K562 (cell line): ENCODE measurements around the gene TSTD1. TPM values are rescaled to one million over a fixed set of nuclear protein-coding genes. Genes with fewer than 3 reads are reported as not detected.

Source experiments
- ATAC-seq: fragments of 200-7000 bp; cut with Tn5 transposase; 3 replicates; pipeline ENCODE4 v1.9.1; 2020; ENCODE audit warnings: moderate library complexity
- BruUV-seq: library from RNA; stranded (reverse); fragments of 400-500 nt; replicated peaks from 2 replicates; lab custom pipeline; 2021; lab: Mats Ljungman, UMichigan
- CTCF ChIA-PET: fragments of 300-600 bp; formaldehyde crosslinking; extraction: SDS; loops from one replicate; lab custom pipeline; 2021; ENCODE audit warnings: low intra/inter-chr PET ratio; lab: Yijun Ruan, JAX
- POLR2A ChIA-PET: fragments of 300-600, 350-650 bp; sonication (Branson Sonifier 250); formaldehyde crosslinking; extraction: SDS; loops from one replicate; lab custom pipeline; 2021; ENCODE audit warnings: antibody characterized with exemption, inconsistent platforms; lab: Yijun Ruan, JAX
- DNase-seq, 4 experiments: peaks; one replicate each; pipeline versions ENCODE4 v3.0.0 to v3.0.0-alpha.2; 2011 to 2018; ENCODE audit warnings: low spot score in 3 of 4, mixed read lengths in 3 of 4; ENCODE audit errors: extremely low read depth in 1 of 4
- FAIRE-seq: peaks from 2 replicates; lab custom pipeline; 2011; peaks lifted over from hg19 to GRCh38; lab: Jason Lieb, UNC
- H2AFZ ChIP-seq: 2 replicates; pipeline ENCODE4 v1.6.0; 2011; ENCODE audit warnings: low read depth, low read length, control low read depth, inconsistent platforms
- H3K27ac ChIP-seq: fragments of 200-600 bp; 3 replicates; pipeline ENCODE4 v1.8.0; 2011; ENCODE audit warnings: low read depth, mild to moderate bottlenecking, control low read depth, inconsistent platforms, low read length, moderate library complexity, mixed read lengths; ENCODE audit errors: extremely low read depth
- H3K27me3 ChIP-seq, 2 experiments: fragments of 300-600 bp in 1 of 2; 2 replicates in 1 of 2; 3 replicates in 1 of 2; pipeline versions ENCODE4 v1.6.0 to v1.8.0; 2011; ENCODE audit warnings: inconsistent platforms in 2 of 2, low read length in 2 of 2, mild to moderate bottlenecking in 1 of 2, mixed read lengths in 1 of 2, moderate library complexity in 1 of 2; ENCODE audit not compliant: control insufficient read depth in 2 of 2, insufficient read depth in 2 of 2
- H3K36me3 ChIP-seq: fragments of 300-600 bp; 3 replicates; pipeline ENCODE4 v1.8.0; 2011; ENCODE audit warnings: mild to moderate bottlenecking, low read length, inconsistent platforms; ENCODE audit not compliant: control insufficient read depth, insufficient read depth
- H3K4me1 ChIP-seq, 2 experiments: fragments of 200-600 bp in 1 of 2; replicated peaks in 1 of 2; 2 replicates in 1 of 2; 3 replicates in 1 of 2; pipeline versions ENCODE4 v1.5.1 to v1.8.0; 2011; ENCODE audit warnings: inconsistent platforms in 2 of 2, low read length in 2 of 2, mild to moderate bottlenecking in 1 of 2, mixed read lengths in 1 of 2, moderate library complexity in 1 of 2; ENCODE audit not compliant: control insufficient read depth in 2 of 2, insufficient read depth in 2 of 2
- H3K4me2 ChIP-seq: 2 replicates; pipeline ENCODE4 v1.6.1; 2011; ENCODE audit warnings: low read length, control low read depth, inconsistent platforms, mixed read lengths; ENCODE audit not compliant: insufficient read depth
- H3K4me3 ChIP-seq: fragments of 200-600 bp; sonication (generic), shearing (Covaris generic); 2 replicates; pipeline ENCODE4 v1.5.1; 2016; ENCODE audit warnings: control low read depth, inconsistent platforms
- H3K79me2 ChIP-seq: fragments of 200-600 bp; 3 replicates; pipeline ENCODE4 v1.8.0; 2011; ENCODE audit warnings: low read length, inconsistent platforms; ENCODE audit not compliant: control insufficient read depth, insufficient read depth
- H3K9ac ChIP-seq, 2 experiments: 2 replicates each; pipeline versions ENCODE4 v1.6.0 to v1.6.1; 2011; ENCODE audit warnings: low read depth in 2 of 2, low read length in 2 of 2, control low read depth in 1 of 2, inconsistent platforms in 1 of 2, mild to moderate bottlenecking in 1 of 2, mixed read lengths in 1 of 2; ENCODE audit not compliant: insufficient read depth in 1 of 2
- H3K9me1 ChIP-seq: one replicate; pipeline ENCODE4 v1.6.0; 2011; ENCODE audit warnings: inconsistent platforms, mild to moderate bottlenecking, low read length, moderate library complexity; ENCODE audit not compliant: control insufficient read depth, insufficient read depth
- H3K9me3 ChIP-seq: replicated peaks from 2 replicates; pipeline ENCODE4 v1.5.1; 2011; ENCODE audit warnings: low read depth, low read length, inconsistent platforms; ENCODE audit not compliant: control insufficient read depth, insufficient read depth
- H4K20me1 ChIP-seq: replicated peaks from 2 replicates; pipeline ENCODE4 v1.6.1; 2011; ENCODE audit warnings: low read length, inconsistent platforms, mixed read lengths; ENCODE audit not compliant: control insufficient read depth, insufficient read depth
- NFIX ChIP-seq: fragments of 250-450 bp; sonication (Bioruptor Pico); IDR thresholded peaks from 2 replicates; pipeline ENCODE4 v1.4.0; 2020; ENCODE audit warnings: low read depth, mild to moderate bottlenecking, moderate library complexity
- POLR2G ChIP-seq: fragments of 200-400 bp; formaldehyde crosslinking; IDR thresholded peaks from 2 replicates; pipeline ENCODE4 v1.6.1; 2017; ENCODE audit warnings: low read depth, mild to moderate bottlenecking, antibody characterized with exemption, low read length, moderate library complexity
- ZNF318 ChIP-seq, 2 experiments: fragments of 450-650 bp; IDR thresholded peaks; 2 replicates each; pipeline ENCODE4 v1.6.1; 2016; ENCODE audit warnings: mild to moderate bottlenecking in 2 of 2, borderline replicate concordance in 1 of 2, low read depth in 1 of 2, moderate library complexity in 1 of 2
- WGBS: fragments of 100-300 bp; shearing (Covaris generic); methylation state at CpG from one replicate; pipeline ENCODE4 v1.1.6; 2016; ENCODE audit warnings: low coverage, mixed read lengths; ENCODE audit not compliant: insufficient coverage; ENCODE audit errors: missing lambda C conversion rate; 5-methylcytosine and 5-hydroxymethylcytosine counted together
- in situ Hi-C: fragments of 300-500 bp; cut with MboI; formaldehyde crosslinking; loops from 4 replicates; pipeline ENCODE4 v1.15.0; 2018; ENCODE audit warnings: inconsistent platforms, mixed read lengths
- intact Hi-C: fragments of 100-400 bp; cut with micrococcal nuclease; formaldehyde crosslinking; loops from 2 replicates; pipeline ENCODE4 v1.14.2; 2022
- polyA plus RNA-seq, 8 experiments: library from polyadenylated mRNA; depleted of rRNA in 4 of 8; stranded (reverse) in 5 of 8; unstranded in 3 of 8; fragments of >200 nt; fragmentation: Nextera tagmentation in 2 of 8; fragmentation: Illumina TruSeq in 1 of 8; extraction: Ambion mirVana in 2 of 8; extraction: Trizol in 1 of 8; gene quantifications; 2 replicates each; pipeline versions ENCODE4 v1.2.1 to v1.2.3, GENCODE V29; 2011 to 2014; ENCODE audit warnings: inconsistent platforms in 1 of 8, missing spikeins in 1 of 8
- total RNA-seq, 7 experiments: library from RNA; depleted of rRNA in 6 of 7; stranded (reverse); fragments of >200 nt in 6 of 7; fragmentation: Illumina TruSeq in 2 of 7; extraction: Trizol in 2 of 7; gene quantifications; 2 replicates each; pipeline versions ENCODE4 v1.2.1 to v1.2.3, GENCODE V29; 2011 to 2021; ENCODE audit warnings: low replicate concordance in 1 of 7

TSTD1 gene
- total and polyA plus RNA-seq, 9 of the 15 experiments (the other 6 are each of a cell fraction or from before 2014, with no cell fraction given): 0.23 to 0.53 TPM; not detected in 7

GRCh38 chr1:161047436-161048420 lies 9.0 kb upstream of the TSTD1 start:
- no peak for ATAC-seq
- intact Hi-C loops: no loop called here
- Histone ChIP-seq H3K27ac (no peak overlapping the region), H3K9me3 (no peaks in the 10 kb centered on the region; the same call in 1 of the 2 replicates), H3K79me2 (peaks cover 27% of the 10 kb centered on the region), H3K36me3 (peaks cover 7% of the 10 kb centered on the region), H3K4me3 (no peak overlapping the region), H4K20me1 (no peaks in the 10 kb centered on the region), H3K4me2 (no peak overlapping the region), H3K9ac (no peak overlapping the region)
- FAIRE-seq: no peak
- BruUV-seq: no TSS peak
- 79% methylated on average over 16 of the region's 18 CpGs for WGBS
- no peak for DNase-seq
- no peak for TF ChIP-seq NFIX (CRISPR knock-in tag)
- TF ChIP-seq POLR2G: peak; percentile 27; the same call in 1 of the 2 replicates
- no peak for TF ChIP-seq ZNF318 (IDR thresholded peaks at IDR 0.05; ENCODE audit: borderline replicate concordance in 1 of 2, low read depth in 1 of 2)
- TF ChIP-seq, all 486 proteins: peak for 1
- POLR2A ChIA-PET: interaction anchor here (0.6 to 4.1 kb wide), 16 partner anchors 9 to 106 kb away, joined by 3 to 19 read pairs (median 4); partner anchors contain the start of genes ARHGAP30 and F11R
- Histone ChIP-seq H3K9me1 (no peaks in the 10 kb centered on the region), H2AFZ (no peak overlapping the region), H3K4me1 (peaks cover 12 to 15% of the 10 kb centered on the region in 2 experiments; a peak in 4 of 5 replicates), H3K27me3 (no peaks in the 10 kb centered on the region)
- CTCF ChIA-PET: no interaction called here
- in situ Hi-C loops: no loop called here
